ENCODE measurements around the gene TANK.
"Not testable (repeated sequence)": the region's sequence is repeated elsewhere in the genome, so short reads cannot be mapped to it uniquely, and the experiment has no call there.

Gene TANK, protein sequence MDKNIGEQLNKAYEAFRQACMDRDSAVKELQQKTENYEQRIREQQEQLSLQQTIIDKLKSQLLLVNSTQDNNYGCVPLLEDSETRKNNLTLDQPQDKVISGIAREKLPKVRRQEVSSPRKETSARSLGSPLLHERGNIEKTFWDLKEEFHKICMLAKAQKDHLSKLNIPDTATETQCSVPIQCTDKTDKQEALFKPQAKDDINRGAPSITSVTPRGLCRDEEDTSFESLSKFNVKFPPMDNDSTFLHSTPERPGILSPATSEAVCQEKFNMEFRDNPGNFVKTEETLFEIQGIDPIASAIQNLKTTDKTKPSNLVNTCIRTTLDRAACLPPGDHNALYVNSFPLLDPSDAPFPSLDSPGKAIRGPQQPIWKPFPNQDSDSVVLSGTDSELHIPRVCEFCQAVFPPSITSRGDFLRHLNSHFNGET

DNA sequence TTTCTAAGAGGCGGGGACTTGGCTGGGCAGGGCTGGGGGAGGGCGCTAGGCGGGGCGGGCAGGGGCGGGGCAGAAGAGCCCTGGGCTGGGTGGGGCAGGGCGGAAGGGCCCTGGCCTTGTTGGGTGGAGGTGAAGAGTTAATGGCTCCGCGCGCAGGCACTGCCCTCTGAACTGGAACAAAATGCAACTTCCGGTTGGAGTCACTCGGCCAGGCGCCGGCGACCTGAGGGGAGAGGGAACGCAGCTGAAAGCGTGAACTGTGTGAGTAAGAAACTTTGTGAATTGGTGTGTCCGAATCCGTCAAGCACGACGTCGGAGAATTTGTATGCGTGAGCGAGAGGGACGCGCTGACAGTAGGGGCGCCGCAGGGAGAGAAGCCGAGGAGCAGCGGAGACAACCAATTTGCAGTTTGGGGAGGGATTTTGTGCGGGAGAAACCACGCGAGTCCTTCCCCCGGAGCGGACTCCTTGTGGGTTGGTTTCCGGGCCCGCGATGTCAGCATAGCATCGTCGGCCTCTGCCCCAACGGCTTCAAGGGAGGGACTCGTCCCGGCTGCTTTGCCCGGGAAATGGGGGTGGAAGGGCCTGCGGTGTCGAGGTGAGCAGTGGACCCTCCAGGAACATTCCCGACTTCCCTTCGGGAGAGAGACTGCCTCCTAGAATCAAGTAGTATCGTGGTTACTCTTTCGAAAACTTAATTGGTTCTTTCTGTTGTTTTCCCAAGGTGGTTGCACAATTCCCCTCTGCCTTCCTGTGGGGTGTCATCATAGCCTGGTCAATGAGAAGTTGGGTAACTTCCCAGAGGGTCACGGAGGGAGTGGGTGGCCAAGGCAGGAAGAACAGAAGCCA is at the start of gene TANK:
Gene TANK (plus strand): TSS at position 203 of the 848 bp plus-strand sequence. CDS start 19,235 bp downstream, outside the sequence.
- DNase-seq = no peak

DNA sequence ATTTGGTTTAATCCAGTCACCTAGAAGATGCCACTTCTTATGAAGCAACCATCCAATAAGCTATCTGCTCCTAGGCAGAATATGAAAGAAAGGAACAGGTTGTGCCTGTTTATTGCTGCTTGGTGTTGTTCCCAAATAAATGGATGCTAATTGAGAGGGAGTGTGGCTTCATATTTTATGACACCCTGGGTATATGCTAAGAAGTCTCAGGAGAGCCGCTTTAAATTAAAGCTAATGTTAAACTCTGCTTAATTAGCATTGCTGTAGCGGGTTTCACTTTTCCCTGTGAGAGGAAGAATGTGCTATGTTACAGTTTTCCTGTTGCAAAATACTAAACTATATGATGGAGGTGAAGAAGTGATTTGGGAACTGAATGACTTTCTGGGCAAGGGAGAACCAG is 48.7 kb upstream of the TANK start:
- no peak for DNase-seq

DNA sequence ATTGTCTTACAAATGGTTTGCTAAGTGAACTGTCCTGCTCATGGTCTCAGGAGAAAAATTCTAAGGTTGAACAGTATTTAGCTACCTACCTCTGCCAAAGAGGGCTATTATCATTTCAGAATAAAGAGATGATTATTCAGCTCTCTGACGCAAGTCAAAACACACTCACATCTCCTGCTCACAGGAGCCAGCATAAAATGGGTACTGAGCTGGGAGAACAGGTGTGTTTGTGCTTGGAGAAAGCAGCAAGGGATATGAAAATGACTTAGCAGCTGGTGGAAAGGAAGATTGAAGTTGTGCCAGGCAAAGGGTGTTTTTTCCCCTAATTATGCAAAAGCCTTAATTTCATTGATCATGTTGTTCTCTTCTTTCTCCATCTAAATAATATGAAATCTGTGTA is 47.3 kb upstream of the TANK start:
- no peak for DNase-seq

DNA sequence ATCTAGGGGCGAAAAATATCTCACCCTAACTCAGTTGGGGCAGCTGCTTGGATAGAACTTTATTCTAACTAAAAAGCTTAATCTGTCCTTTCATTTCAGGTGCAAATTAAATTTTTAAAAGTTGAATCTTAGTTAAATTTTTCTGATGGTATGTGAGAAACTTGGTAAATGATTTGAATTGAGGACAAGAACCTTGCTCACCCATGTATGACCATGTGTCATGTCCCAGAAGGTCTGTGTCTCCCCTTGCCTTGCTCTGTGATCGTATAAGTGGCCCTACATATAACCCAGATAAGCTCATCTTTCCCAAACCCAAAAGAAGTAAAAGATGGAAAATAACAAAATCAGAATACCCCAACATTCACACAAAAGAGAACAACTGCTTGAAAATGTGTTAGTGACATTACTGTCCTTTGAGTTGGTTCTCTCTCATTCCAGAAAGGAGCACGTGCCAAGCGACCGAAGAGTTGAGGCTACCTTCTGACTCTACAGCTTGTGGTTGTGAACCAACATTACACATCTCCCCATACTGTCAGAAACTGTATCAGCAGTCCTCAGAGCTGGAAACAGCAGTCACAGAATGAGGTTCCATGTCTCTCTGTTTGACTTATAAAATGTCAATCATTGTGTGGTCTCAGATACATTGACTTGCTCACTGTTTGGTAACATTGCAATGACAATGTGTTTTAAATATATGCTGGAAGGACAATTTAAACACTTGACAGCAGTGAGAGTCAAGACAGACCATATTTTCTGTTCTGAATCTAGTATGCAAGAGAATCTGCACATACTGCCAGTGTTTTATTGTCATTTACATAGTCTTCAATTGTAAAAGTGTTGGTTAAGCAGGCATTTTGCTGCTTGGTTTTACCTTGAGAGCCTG is 46.3 kb upstream of the TANK start:
- DNase-seq = no peak

DNA sequence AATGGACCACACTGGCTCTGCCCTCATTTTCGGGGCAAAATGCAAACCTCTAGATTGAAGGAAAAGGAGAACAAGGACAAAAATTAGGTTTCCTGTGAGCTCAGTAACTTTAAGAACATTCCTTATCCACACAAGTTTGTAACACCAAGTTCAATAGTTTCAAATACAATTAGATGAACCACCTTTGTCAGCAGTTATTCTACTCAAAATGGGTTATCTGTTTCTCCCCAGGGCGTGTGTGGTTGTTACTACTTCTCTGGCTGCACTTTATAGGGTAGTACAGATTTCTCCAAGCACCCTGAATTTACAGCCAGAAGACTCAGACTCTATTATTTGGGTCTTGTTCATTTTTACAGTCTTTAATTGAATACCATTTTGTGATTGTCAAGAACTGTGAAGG is 45.0 kb upstream of the TANK start:
- no peak for DNase-seq

DNA sequence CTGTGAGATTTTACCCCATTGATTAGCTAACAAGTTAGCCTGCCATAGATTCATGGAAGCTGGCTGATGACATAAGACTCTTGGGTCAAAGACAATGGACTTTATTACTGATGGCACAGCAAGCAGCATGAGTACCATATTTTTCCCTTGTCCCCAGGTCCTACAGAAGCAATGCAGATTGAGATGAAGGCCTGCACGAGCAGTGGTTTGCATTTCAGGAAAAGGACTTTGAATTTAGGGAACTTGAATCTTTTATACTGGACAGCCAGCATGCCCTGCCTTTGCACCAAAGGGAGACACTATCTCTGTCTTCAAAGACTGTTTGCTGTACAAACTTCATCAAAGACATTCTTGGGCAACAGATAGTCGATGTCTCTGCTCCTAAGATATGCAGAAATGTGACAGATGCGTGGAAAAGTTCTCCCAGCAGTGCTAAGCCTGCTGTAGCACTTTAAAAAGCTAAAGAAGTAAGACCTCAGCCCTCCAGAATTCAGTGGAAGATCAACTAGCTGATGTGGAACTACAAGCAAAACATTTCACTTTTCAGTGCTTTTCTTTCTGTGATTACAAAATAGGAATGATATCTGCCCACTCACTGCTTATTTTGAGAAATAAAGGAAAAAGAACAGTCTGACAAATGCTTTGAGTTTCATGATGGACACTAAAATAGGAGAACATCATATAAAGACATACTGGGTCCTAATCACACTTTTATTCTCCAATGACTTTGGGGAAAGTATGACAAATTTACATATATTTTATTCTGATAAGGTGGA is 44.4 kb upstream of the TANK start:
- no peak for DNase-seq

DNA sequence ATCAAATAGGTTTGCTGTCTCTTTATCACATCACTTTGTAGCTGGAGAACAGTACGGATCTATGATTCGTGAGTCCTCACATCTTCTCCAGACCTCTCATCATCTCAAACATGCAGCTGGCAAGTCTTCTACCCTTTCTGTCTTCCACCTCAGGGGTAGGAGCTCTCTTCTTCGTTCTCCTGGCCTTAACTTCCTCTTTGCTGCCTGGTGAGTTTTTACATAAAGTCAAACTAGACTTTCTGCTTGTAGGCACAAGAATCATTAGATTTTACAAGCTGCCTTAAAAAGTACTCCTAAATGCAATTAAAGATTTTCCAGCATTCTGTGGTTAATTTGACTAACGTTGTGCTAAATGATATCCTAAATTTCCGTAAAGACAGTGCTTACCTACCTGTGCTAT is 43.7 kb upstream of the TANK start:
- DNase-seq = no peak

DNA sequence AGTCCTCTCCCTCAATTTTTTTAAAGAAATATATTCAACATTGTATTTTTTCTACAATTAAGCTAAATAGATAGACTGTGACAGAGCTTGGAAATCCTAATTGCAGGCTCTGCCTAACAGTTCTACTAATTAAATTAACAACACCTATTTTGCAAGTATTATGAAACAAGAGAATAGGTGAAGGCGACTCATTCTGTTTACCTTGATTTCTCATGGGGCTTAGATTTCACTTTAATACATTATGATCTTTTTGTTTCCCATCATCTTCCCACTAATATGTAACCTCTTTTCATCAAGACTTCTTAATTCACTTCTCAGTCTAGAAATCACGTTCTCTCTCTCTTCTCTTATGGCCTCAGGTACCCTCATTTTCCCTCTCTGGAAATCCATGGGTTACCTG is 42.7 kb upstream of the TANK start:
- no peak for DNase-seq

DNA sequence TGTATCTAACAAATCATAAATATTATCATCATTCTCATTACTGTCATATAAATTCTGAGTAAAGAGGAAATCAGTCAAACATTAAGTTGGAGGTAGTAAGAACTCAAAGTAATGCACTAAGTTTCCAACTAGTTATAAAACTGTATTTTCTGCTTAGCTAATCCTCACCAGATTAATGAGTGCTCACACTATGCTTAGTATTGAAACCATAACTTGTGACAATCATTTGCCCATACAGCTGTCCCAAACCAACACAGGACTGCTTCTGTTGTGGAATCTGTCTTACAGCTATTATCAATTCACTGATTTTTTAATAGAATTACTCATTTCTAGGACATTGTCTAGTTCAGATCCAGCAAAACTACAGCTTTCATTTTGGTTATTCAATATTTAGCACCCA is 41.5 kb upstream of the TANK start:
- DNase-seq = no peak

DNA sequence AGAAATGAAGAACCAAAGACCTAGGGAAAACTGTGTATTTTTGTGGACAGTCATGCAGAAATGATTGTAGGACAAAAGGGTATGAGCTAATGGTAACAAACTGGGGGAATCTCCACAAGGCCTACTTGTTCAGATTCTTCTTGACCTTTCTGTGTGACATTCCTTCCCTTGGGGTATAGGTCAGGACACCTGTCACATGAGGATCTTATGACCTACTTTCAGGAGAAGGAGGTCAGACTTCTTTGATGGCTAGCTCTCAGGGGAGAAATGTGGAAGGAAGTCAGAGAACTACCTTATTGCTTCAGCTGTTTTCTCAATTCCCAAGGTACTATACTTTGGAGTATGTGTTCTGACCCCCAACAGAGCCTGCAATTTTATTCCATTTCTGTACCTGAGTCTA is 40.7 kb upstream of the TANK start:
- no peak for DNase-seq

DNA sequence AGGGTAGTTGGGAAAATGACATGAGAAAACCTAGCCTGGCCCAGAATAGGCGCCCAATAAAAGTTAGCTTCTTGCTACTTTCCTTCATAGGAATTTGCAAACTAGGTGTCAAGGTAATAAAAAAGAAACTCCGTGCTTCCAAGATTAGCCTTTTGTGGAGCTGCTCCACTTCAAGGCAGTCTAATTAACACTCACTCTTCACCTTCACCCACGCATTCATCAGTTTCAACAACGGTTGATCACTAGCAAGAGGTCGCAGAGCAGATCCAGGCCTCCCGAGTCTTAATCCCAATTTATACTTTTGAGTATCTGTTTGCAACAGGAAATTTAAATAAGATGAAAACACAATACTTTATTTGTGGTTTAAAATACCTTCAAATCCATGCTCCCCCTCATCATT is 39.5 kb upstream of the TANK start:
- DNase-seq = no peak

DNA sequence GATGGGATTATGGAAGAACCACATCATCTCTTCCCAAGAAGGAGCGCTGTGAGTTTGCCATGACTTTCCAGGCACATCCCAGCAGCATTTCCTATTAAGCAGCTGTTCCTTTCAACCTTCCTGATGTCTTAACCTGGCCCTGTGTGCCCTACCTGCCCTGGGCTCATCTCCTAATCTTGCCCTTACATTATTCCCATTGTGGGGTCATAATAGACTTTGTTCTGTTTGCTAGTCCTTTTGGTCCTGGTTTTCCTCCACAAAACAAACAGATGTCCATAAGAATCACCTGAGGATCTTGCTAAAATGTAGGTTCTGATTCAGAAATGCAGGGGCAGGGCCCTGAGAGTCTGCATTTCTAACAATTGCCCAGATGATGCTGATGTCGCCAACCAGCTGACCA is 38.6 kb upstream of the TANK start:
- no peak for DNase-seq

DNA sequence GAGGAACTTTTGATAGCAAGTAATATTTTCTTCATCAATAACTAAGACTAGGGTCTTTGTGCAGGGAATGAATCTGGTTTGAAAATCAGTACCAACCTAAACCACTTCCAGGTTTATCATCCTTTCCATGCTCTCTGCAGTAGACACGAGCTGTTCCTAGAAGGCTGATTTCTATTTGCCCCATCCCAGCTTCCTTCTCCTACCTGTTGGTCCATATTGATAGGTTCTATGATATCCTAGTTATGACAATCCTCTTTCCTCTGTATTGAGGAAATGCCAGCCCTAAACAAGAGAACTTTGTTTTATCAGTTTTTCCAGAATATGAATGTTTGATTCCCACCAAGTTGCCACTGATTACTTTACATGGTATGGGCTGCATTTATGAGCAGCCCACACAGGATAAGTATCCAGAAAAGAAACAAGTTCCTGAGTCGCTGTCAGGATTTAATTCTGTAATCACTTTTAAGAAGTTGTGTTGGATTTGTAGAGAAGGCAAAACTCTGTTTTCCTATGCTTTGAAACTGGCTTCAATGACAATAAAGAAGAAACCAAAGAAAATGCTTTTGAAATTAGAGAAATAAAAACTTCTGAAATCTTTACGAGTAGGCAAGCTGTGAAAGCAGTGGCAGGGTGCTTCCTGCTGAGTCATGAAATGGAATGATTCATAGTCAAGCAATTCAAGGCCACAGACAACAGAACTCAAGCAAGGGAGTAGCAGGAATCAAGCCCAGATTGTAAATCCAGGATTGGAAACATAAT is 37.3 kb upstream of the TANK start:
- DNase-seq = no peak

DNA sequence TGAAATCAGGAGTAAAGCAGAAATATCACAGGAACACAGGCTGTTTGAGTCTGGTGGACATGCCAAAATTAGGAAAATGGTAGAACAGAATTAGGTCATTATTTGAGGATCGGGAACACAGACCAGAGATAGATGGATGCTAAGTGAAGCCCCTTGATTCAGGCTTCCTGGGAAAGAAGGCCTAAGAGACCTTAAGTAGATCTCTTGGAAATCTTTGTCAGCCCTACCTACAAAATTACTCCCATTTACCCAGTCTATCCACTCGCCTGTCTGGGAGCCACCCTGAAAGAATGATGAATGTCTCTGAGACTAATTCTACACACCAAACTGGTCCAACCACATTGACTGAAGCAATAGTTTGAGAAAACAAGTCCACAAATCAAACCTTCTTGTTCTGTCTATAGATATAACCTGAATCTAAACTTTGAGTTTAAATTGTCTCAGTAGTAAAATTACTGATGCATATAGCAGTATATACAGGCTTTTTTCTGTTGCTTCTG is 36.6 kb upstream of the TANK start:
- no peak for DNase-seq

DNA sequence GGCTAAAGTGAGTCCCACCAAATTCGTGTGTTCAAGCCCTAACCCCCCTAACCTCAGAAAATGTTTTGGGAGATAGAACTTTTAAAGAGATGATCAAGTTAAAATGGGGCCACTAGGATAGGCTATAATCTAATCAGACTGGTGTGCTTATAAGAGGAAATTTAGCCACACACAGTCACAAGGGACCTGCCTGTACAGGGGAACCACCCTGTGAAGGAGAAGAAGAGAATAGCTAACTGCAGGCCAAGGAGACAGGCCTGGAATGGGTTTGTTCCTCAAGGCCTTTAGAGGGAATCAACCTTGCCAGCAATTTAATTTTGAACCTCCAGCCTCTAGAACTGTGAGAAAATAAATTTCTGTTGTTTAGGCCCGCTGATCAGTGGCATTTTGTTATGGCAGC is 36.0 kb upstream of the TANK start:
- DNase-seq = no peak

DNA sequence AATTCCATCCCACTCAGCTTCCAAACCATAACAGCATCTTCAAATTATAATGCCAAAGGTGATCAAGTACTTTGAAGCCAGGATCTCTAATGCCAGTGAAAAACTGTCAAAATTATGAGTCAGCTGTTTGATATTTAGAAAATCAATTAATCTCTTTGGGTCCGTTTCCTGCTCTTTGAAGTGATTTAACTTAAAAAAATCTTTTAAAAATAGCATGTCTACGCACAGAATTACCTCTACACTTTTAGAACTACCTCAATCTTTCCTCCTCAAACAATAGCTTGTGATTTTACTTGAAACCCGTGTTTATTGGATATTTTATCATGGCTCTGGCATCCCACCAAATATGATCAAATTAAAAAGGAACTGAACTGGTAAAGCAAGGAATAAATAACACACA is 31.3 kb upstream of the TANK start:
- DNase-seq = no peak

DNA sequence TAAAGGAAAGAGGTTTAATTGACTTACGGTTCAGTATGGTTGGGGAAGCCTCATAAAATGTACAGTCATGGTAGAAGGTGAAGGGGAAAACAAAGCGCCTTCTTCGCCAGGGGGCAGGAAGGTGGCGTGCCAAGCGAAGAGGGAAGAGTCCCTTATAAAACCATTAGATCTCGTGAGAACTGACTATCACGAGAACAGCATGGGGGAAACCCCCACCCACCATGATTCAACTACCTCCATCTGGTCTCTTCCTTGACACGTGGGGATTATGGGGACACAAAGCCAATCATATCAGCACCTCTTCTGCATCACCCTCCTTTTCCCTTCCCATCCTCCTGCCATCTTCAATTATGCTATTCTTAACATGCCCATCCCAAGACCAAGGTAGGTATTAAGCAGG is 29.9 kb upstream of the TANK start:
- no peak for DNase-seq

DNA sequence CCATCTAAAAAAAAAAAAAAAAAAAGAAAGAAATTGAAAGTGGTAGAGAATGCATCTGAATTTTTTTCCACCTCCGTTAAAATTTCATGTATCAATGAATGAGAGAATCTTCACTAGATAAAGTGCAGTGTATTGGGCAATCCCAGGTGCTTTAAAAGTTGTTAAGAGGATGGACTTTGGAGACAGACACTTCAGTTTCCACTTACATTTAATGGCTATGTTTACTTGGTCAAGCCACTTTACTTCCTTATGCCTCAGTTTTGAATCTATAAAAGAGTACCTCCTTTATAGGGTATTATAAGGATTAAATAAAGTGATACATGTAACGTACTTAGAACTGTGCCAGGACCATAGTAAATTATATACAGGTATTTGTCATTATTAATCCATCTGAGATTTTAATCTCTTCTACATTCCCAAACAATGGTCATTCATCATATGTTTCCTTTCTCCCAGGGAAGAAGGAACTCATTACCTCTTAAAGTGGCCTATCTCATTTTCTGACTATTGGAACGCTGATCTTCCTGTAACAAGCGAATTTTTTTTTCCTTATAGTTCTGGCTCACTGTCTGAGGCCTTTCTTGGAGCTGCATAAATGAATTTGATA is 29.1 kb upstream of the TANK start:
- no peak for DNase-seq

DNA sequence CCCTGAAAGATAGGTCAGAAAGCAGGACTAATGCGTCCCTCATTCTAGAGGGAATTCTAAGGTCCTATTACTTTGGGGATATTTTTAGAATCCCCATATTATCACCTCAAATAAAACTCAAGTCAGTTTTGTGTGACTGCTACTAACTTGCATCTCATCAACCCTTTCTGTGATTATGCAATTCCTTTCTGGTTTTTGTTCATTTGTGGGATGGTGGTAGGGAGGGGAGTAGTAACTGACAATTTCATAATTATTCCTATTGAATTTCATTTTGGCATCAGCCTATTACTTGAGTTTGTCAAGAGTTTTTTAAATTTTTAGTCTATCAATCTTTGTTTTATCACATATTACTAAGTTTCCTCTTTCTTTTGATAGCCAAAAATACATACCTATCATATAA is 28.4 kb upstream of the TANK start:
- DNase-seq = no peak

DNA sequence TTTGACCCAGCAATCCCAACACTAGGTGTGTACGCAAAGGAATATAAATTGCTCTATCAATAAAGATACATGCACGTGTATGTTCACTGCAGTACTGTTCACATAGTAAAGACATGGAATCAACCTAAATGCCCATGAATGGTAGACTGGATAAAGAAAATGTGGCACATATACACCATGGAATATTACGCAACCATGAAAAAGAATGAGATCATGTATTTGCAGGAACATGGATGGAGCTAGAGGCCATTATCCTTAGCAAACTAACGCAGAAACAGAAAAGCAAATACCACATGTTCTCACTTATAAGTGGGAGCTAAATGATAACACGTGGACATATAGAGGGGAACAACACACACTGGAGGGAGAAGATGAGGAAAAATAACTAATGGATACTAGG is 27.8 kb upstream of the TANK start:
- not testable (repeated sequence) for DNase-seq

DNA sequence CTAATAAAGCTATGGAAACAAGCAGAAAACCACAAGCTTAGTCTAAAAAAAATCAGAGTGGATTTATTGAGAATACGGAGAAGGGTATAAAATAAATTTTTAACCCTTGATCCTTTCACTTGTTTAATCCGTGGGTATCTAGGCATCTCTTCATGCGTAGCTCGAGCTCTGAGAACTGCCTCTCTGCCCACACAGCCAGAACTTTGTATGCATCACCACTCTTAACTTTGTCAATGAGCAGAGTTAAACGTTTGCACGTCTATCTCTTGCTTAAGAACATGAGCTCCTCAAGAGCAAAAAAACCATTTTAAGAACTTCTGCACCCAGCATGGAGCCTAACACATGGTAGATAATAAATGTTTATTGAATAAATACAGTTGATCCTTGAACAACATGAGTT is 26.9 kb upstream of the TANK start:
- DNase-seq = no peak

All from NCI-H1417 treated with DMSO at 0.1 percent for 48 hours (cell line).